Measurements from ENCODE around the gene FADD. TPM values are rescaled to one million over a fixed set of nuclear protein-coding genes. Genes with fewer than 3 reads are reported as not detected.

Gene FADD
- total RNA-seq, 1 donor from 2014 or later: 40.8 TPM

GRCh38 chr11:70220136-70220535, 17.0 kb downstream of the FADD start:
- Histone ChIP-seq H3K9me3 (ENCODE audit: insufficient read depth, low read depth, low read length) (no peaks in the 10 kb centered on the region), H3K4me3 (ENCODE audit: insufficient read depth, low read depth, low read length) (no peak overlapping the region), H3K4me1 (ENCODE audit: insufficient read depth, low read length) (no peaks in the 10 kb centered on the region), H3K79me2 (ENCODE audit: insufficient read depth, low read length) (no peaks in the 10 kb centered on the region), H4K20me1 (ENCODE audit: insufficient read depth, low read length) (no peaks in the 10 kb centered on the region), H3K9ac (ENCODE audit: low read length) (no peak overlapping the region), H3K27me3 (ENCODE audit: insufficient read depth, low read length) (no peaks in the 10 kb centered on the region), H3K4me2 (ENCODE audit: low read length) (no peak overlapping the region), H3K27ac (ENCODE audit: low read depth, low read length) (no peak overlapping the region), H3K36me3 (ENCODE audit: insufficient read depth, low read length) (no peaks in the 10 kb centered on the region), H2AFZ (ENCODE audit: low read depth, low read length) (no peak overlapping the region)
- Mint-ChIP-seq H3K27ac (ENCODE audit: unreplicated experiment) (no peak overlapping the region), H3K4me3 (ENCODE audit: unreplicated experiment) (no peak overlapping the region), H3K4me1 (ENCODE audit: low read depth, unreplicated experiment) (no peaks in the 10 kb centered on the region), H3K36me3 (ENCODE audit: low read depth, unreplicated experiment) (no peaks in the 10 kb centered on the region), H3K27me3 (ENCODE audit: low read depth, unreplicated experiment) (peaks cover 20% of the 10 kb centered on the region), H3K9me3 (ENCODE audit: unreplicated experiment) (peaks cover 5% of the 10 kb centered on the region)
- DNase-seq (ENCODE audit: low read depth) (no peak), FAIRE-seq (no peak)
- TF ChIP-seq EZH2 (IDR thresholded peaks at IDR 0.05; ENCODE audit: insufficient read depth, low read length) (no peak), CTCF (IDR thresholded peaks at IDR 0.05; ENCODE audit: insufficient read depth, low read depth, low read length) (no peak)

GRCh38 chr11:70220920-70221319, 17.8 kb downstream of the FADD start:
- no peak overlapping the region for H3K27ac ChIP-seq (ENCODE audit: low read depth, low read length)
- Mint-ChIP-seq H3K4me1 (ENCODE audit: low read depth, unreplicated experiment) (no peaks in the 10 kb centered on the region), H3K27ac (ENCODE audit: unreplicated experiment) (no peak overlapping the region), H3K36me3 (ENCODE audit: low read depth, unreplicated experiment) (no peaks in the 10 kb centered on the region), H3K27me3 (ENCODE audit: low read depth, unreplicated experiment) (peaks cover 20% of the 10 kb centered on the region), H3K4me3 (ENCODE audit: unreplicated experiment) (no peak overlapping the region), H3K9me3 (ENCODE audit: unreplicated experiment) (peaks cover 5% of the 10 kb centered on the region)
- H2AFZ ChIP-seq (ENCODE audit: low read depth, low read length): no peak overlapping the region
- H3K9me3 ChIP-seq (ENCODE audit: insufficient read depth, low read depth, low read length): no peaks in the 10 kb centered on the region
- H3K9ac ChIP-seq (ENCODE audit: low read length): no peak overlapping the region
- TF ChIP-seq CTCF (IDR thresholded peaks at IDR 0.05; ENCODE audit: insufficient read depth, low read depth, low read length): no peak
- no peak overlapping the region for H3K4me2 ChIP-seq (ENCODE audit: low read length)
- H3K36me3 ChIP-seq (ENCODE audit: insufficient read depth, low read length): no peaks in the 10 kb centered on the region
- H4K20me1 ChIP-seq (ENCODE audit: insufficient read depth, low read length): no peaks in the 10 kb centered on the region
- FAIRE-seq: no peak
- no peaks in the 10 kb centered on the region for H3K27me3 ChIP-seq (ENCODE audit: insufficient read depth, low read length)
- DNase-seq (ENCODE audit: low read depth): peak; percentile 47
- no peaks in the 10 kb centered on the region for H3K4me1 ChIP-seq (ENCODE audit: insufficient read depth, low read length)
- H3K4me3 ChIP-seq (ENCODE audit: insufficient read depth, low read depth, low read length): no peak overlapping the region
- H3K79me2 ChIP-seq (ENCODE audit: insufficient read depth, low read length): no peaks in the 10 kb centered on the region

GRCh38 chr11:70225681-70226177, 22.6 kb downstream of the FADD start:
- Histone ChIP-seq H3K9me3 (ENCODE audit: insufficient read depth, low read depth, low read length) (no peaks in the 10 kb centered on the region), H2AFZ (ENCODE audit: low read depth, low read length) (no peak overlapping the region), H3K4me3 (ENCODE audit: insufficient read depth, low read depth, low read length) (no peak overlapping the region), H3K27ac (ENCODE audit: low read depth, low read length) (no peak overlapping the region), H3K36me3 (ENCODE audit: insufficient read depth, low read length) (no peaks in the 10 kb centered on the region), H3K27me3 (ENCODE audit: insufficient read depth, low read length) (no peaks in the 10 kb centered on the region), H4K20me1 (ENCODE audit: insufficient read depth, low read length) (no peaks in the 10 kb centered on the region), H3K79me2 (ENCODE audit: insufficient read depth, low read length) (no peaks in the 10 kb centered on the region), H3K4me2 (ENCODE audit: low read length) (no peak overlapping the region), H3K9ac (ENCODE audit: low read length) (no peak overlapping the region), H3K4me1 (ENCODE audit: insufficient read depth, low read length) (peaks cover 6% of the 10 kb centered on the region)
- Mint-ChIP-seq H3K36me3 (ENCODE audit: low read depth, unreplicated experiment) (no peaks in the 10 kb centered on the region), H3K27ac (ENCODE audit: unreplicated experiment) (no peak overlapping the region), H3K4me3 (ENCODE audit: unreplicated experiment) (no peak overlapping the region), H3K9me3 (ENCODE audit: unreplicated experiment) (no peaks in the 10 kb centered on the region), H3K4me1 (ENCODE audit: low read depth, unreplicated experiment) (peaks cover 4% of the 10 kb centered on the region), H3K27me3 (ENCODE audit: low read depth, unreplicated experiment) (peaks cover 8% of the 10 kb centered on the region)
- TF ChIP-seq CTCF (IDR thresholded peaks at IDR 0.05; ENCODE audit: insufficient read depth, low read depth, low read length) (no peak), EZH2 (IDR thresholded peaks at IDR 0.05; ENCODE audit: insufficient read depth, low read length) (no peak)
- FAIRE-seq: no peak
- no peak for DNase-seq (ENCODE audit: low read depth)

All from astrocyte (in vitro differentiated cells and primary cell).